Karpas-422 (cell line): ENCODE results near the gene BTK. TPM values are rescaled to one million over a fixed set of nuclear protein-coding genes. Genes with fewer than 3 reads are reported as not detected.

Experiments used
- DNase-seq: peaks from one replicate; pipeline ENCODE4 v3.0.0-alpha.2; 2015
- H2AFZ ChIP-seq: fragments of 200-600 bp; sonication (generic); 2 replicates; pipeline ENCODE4 v1.6.1; 2014; ENCODE audit warnings: antibody characterized with exemption, low read length, mixed read lengths
- H3K27ac ChIP-seq: fragments of 200-600 bp; sonication (generic); 2 replicates; pipeline ENCODE4 v1.5.1; 2014; ENCODE audit warnings: mild to moderate bottlenecking, low read length, moderate library complexity
- H3K27me3 ChIP-seq: fragments of 200-600 bp; sonication (generic); 2 replicates; pipeline ENCODE4 v1.6.1; 2014; ENCODE audit warnings: low read length, mixed read lengths
- H3K36me3 ChIP-seq: fragments of 200-600 bp; sonication (generic); 2 replicates; pipeline ENCODE4 v1.6.1; 2014; ENCODE audit warnings: low read length, mixed read lengths; ENCODE audit not compliant: insufficient read depth
- H3K4me1 ChIP-seq: fragments of 200-600 bp; sonication (generic); 2 replicates; pipeline ENCODE4 v1.6.1; 2014; ENCODE audit warnings: mild to moderate bottlenecking, low read length, mixed read lengths
- H3K4me2 ChIP-seq: fragments of 200-600 bp; sonication (generic); 2 replicates; pipeline ENCODE4 v1.6.1; 2014; ENCODE audit warnings: low read length, low read depth, mild to moderate bottlenecking; ENCODE audit not compliant: poor library complexity, severe bottlenecking
- H3K4me3 ChIP-seq: fragments of 200-600 bp; sonication (generic); 2 replicates; pipeline ENCODE4 v1.5.1; 2014; ENCODE audit warnings: mild to moderate bottlenecking, antibody characterized with exemption, low read length, mixed read lengths
- H3K79me2 ChIP-seq: fragments of 200-600 bp; sonication (generic); 2 replicates; pipeline ENCODE4 v1.6.1; 2014; ENCODE audit warnings: mild to moderate bottlenecking, low read length, mixed read lengths
- H3K9ac ChIP-seq: fragments of 200-600 bp; sonication (generic); 2 replicates; pipeline ENCODE4 v1.6.0; 2014; ENCODE audit warnings: low read length
- H3K9me2 ChIP-seq: fragments of 200-600 bp; sonication (generic), shearing (Covaris generic); replicated peaks from 2 replicates; pipeline ENCODE4 v1.6.0; 2014; ENCODE audit warnings: mild to moderate bottlenecking, low read length, moderate library complexity; ENCODE audit not compliant: insufficient read depth
- H3K9me3 ChIP-seq: fragments of 300-700, 200-600 bp; sonication (generic); 2 replicates; pipeline ENCODE4 v1.6.1; 2014; ENCODE audit warnings: low read length, mixed read lengths
- H4K20me1 ChIP-seq: fragments of 200-600 bp; sonication (generic); 2 replicates; pipeline ENCODE4 v1.6.1; 2014; ENCODE audit warnings: mild to moderate bottlenecking, antibody characterized with exemption, low read length, low read depth; ENCODE audit not compliant: insufficient read depth
- total RNA-seq: library from RNA; depleted of rRNA; stranded (reverse); fragments of >200 nt; shearing (Covaris generic); gene quantifications from 2 replicates; pipeline ENCODE4 v1.2.3, GENCODE V29; 2014; ENCODE audit warnings: low replicate concordance; rRNA removed

Gene BTK
- total RNA-seq = 81.6 and 94.2 TPM in 2 replicates

GRCh38 chrX:101385795-101386541 lies at the start of gene BTK:
Gene BTK, minus strand, starts transcription at chrX:101386191. Its CDS starts 10,907 bp downstream, at chrX:101375284.
- 0 out of 2 replicates have a peak, but pooled peaks cover 4% of the 10 kb centered on the region for H3K36me3 ChIP-seq
- peaks cover 53% of the 10 kb centered on the region for H3K79me2 ChIP-seq
- peaks cover 49% of the 10 kb centered on the region for H3K4me1 ChIP-seq
- peak within 1 kb of the TSS; percentile 71 for H3K4me3 ChIP-seq
- H3K27ac ChIP-seq = peak within 1 kb of the TSS; percentile 89
- peak; percentile 90 for DNase-seq
- H3K9me3 ChIP-seq = no peaks in the 10 kb centered on the region
- peak within 1 kb of the TSS; percentile 74 for H3K4me2 ChIP-seq
- peak within 1 kb of the TSS; percentile 81 for H3K9ac ChIP-seq
- no peaks in the 10 kb centered on the region for H3K9me2 ChIP-seq
- H4K20me1 ChIP-seq = no peaks in the 10 kb centered on the region
- H2AFZ ChIP-seq = no peak within 1 kb of the TSS
- H3K27me3 ChIP-seq = no peaks in the 10 kb centered on the region

GRCh38 chrX:101430457-101431078 lies 44.6 kb upstream of the BTK start:
- Histone ChIP-seq H3K9me3 (peaks cover 6% of the 10 kb centered on the region; the same call in 1 of the 2 replicates), H3K4me1 (no peaks in the 10 kb centered on the region), H4K20me1 (no peaks in the 10 kb centered on the region), H3K79me2 (no peaks in the 10 kb centered on the region), H3K36me3 (no peaks in the 10 kb centered on the region), H3K27me3 (no peaks in the 10 kb centered on the region), H3K9ac (no peak overlapping the region), H3K27ac (no peak overlapping the region), H3K4me3 (no peak overlapping the region), H3K4me2 (no peak overlapping the region), H2AFZ (no peak overlapping the region), H3K9me2 (no peaks in the 10 kb centered on the region)
- no peak for DNase-seq

- no peaks in the 10 kb centered on the region for H4K20me1 ChIP-seq
- DNase-seq = no peak
- H3K4me1 ChIP-seq = no peaks in the 10 kb centered on the region
- H3K4me3 ChIP-seq = no peak overlapping the region
- H3K9me2 ChIP-seq = no peaks in the 10 kb centered on the region
- no peak overlapping the region for H3K4me2 ChIP-seq
- no peaks in the 10 kb centered on the region for H3K36me3 ChIP-seq
- peaks cover 6% of the 10 kb centered on the region; the same call in 1 of the 2 replicates for H3K9me3 ChIP-seq
- no peak overlapping the region for H3K9ac ChIP-seq
- no peaks in the 10 kb centered on the region for H3K27me3 ChIP-seq
- H2AFZ ChIP-seq = no peak overlapping the region
- H3K27ac ChIP-seq = no peak overlapping the region
- H3K79me2 ChIP-seq = no peaks in the 10 kb centered on the region
These were observed 43.9 kb upstream of the BTK start for GRCh38 chrX:101429934-101430333.

GRCh38 chrX:101427954-101428353 lies 42.0 kb upstream of the BTK start:
- Histone ChIP-seq H3K27ac (no peak overlapping the region), H3K4me2 (no peak overlapping the region), H3K36me3 (no peaks in the 10 kb centered on the region)

GRCh38 chrX:101419489-101419888 lies 33.5 kb upstream of the BTK start:
- Histone ChIP-seq H3K27me3 (no peaks in the 10 kb centered on the region), H3K9ac (no peak overlapping the region), H3K36me3 (no peaks in the 10 kb centered on the region), H3K79me2 (no peaks in the 10 kb centered on the region), H3K4me2 (no peak overlapping the region), H3K9me2 (no peaks in the 10 kb centered on the region), H3K4me3 (no peak overlapping the region), H3K27ac (no peak overlapping the region), H4K20me1 (no peaks in the 10 kb centered on the region), H3K4me1 (peaks cover 28% of the 10 kb centered on the region), H2AFZ (no peak overlapping the region), H3K9me3 (no peaks in the 10 kb centered on the region)
- peak; percentile 38 for DNase-seq

More at GRCh38 chrX:101427954-101428353, 42.0 kb upstream of the BTK start:
- no peak overlapping the region for H3K4me3 ChIP-seq
- no peak overlapping the region for H2AFZ ChIP-seq
- H3K9me2 ChIP-seq = no peaks in the 10 kb centered on the region
- no peak overlapping the region for H3K9ac ChIP-seq
- no peak for DNase-seq
- no peaks in the 10 kb centered on the region for H3K27me3 ChIP-seq
- no peaks in the 10 kb centered on the region for H3K79me2 ChIP-seq
- no peaks in the 10 kb centered on the region for H3K4me1 ChIP-seq
- no peaks in the 10 kb centered on the region for H4K20me1 ChIP-seq
- H3K9me3 ChIP-seq = peaks cover 3% of the 10 kb centered on the region; the same call in 1 of the 2 replicates

GRCh38 chrX:101417981-101418841 lies 32.2 kb upstream of the BTK start:
- Histone ChIP-seq H2AFZ (peak overlapping the region; percentile 74), H4K20me1 (no peaks in the 10 kb centered on the region), H3K36me3 (no peaks in the 10 kb centered on the region), H3K9ac (peak overlapping the region; percentile 68), H3K9me3 (no peaks in the 10 kb centered on the region), H3K4me1 (peaks cover 35% of the 10 kb centered on the region), H3K27ac (0 out of 2 replicates have a peak overlapping the region, but pooled peaks have one; percentile 18), H3K27me3 (no peaks in the 10 kb centered on the region), H3K4me2 (peak overlapping the region; percentile 48), H3K9me2 (no peaks in the 10 kb centered on the region), H3K79me2 (no peaks in the 10 kb centered on the region), H3K4me3 (peak overlapping the region; percentile 58)
- peak; percentile 55 for DNase-seq

GRCh38 chrX:101417190-101417589 lies 31.2 kb upstream of the BTK start:
- Histone ChIP-seq H3K9me2 (no peaks in the 10 kb centered on the region), H4K20me1 (peaks cover 3% of the 10 kb centered on the region; the same call in 1 of the 2 replicates), H3K27ac (no peak overlapping the region), H2AFZ (no peak overlapping the region), H3K27me3 (no peaks in the 10 kb centered on the region), H3K4me2 (no peak overlapping the region), H3K9ac (no peak overlapping the region), H3K9me3 (no peaks in the 10 kb centered on the region), H3K4me3 (no peak overlapping the region), H3K79me2 (peaks cover 3% of the 10 kb centered on the region; the same call in 1 of the 2 replicates), H3K36me3 (no peaks in the 10 kb centered on the region), H3K4me1 (peaks cover 45% of the 10 kb centered on the region)
- peak; percentile 16 for DNase-seq
